Neural crest cell (in vitro differentiated cells): Measurements from ENCODE around the gene SPTY2D1. TPM values are rescaled to one million over a fixed set of nuclear protein-coding genes. Genes with fewer than 3 reads are reported as not detected.

ENCODE experiments used
- DNase-seq: peaks from one replicate; pipeline ENCODE4 v3.0.0; 2021; ENCODE audit warnings: low read depth, mixed read lengths, low spot score
- H3K27ac Mint-ChIP-seq: one replicate; pipeline ENCODE4 v1.8.0; 2021; ENCODE audit warnings: mild to moderate bottlenecking, mixed read lengths; ENCODE audit not compliant: unreplicated experiment
- H3K27me3 Mint-ChIP-seq: 2 replicates; pipeline ENCODE4 v1.8.0; 2021; ENCODE audit warnings: low read depth, mild to moderate bottlenecking, mixed read lengths
- H3K36me3 Mint-ChIP-seq: 2 replicates; pipeline ENCODE4 v1.8.0; 2021; ENCODE audit warnings: low read depth, mild to moderate bottlenecking, mixed read lengths
- H3K4me1 Mint-ChIP-seq: 2 replicates; pipeline ENCODE4 v1.8.0; 2021; ENCODE audit warnings: mixed read lengths
- H3K4me3 Mint-ChIP-seq: one replicate; pipeline ENCODE4 v1.8.0; 2021; ENCODE audit warnings: mild to moderate bottlenecking, mixed read lengths
- H3K9me3 Mint-ChIP-seq: 2 replicates; pipeline ENCODE4 v1.8.0; 2021; ENCODE audit warnings: mixed read lengths
- total RNA-seq: library from RNA; stranded (reverse); gene quantifications from 2 replicates; pipeline ENCODE4 v1.2.1, GENCODE V29; 2021
- TF ChIP-seq, protein P1 (sequence below): fragments of 200-600 bp; sonication (generic); conservative IDR thresholded peaks from 2 replicates; pipeline ENCODE4 v1.5.0; 2021; ENCODE audit warnings: antibody characterized with exemption, mild to moderate bottlenecking

SPTY2D1 gene
- total RNA-seq, 1 donor from 2014 or later, result 15.7 TPM

DNA sequence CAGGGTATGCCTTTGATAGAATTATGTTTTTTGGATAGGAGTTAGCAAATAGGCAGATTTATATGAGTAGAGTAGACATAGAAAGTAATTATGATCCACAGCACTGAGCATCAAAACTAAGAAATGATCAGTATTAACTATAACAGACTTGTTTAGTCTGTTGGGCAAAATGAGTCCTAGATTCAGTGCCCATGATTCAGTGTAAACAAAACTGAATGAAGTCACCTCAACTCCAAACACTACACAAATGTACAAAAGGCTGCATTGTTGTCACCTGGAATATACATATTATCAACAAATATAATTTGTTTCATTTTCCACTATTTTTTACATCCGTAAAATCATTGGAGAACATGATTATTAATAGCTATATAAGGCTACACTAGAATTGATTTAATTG is 52.3 kb downstream of the SPTY2D1 start:
- Mint-ChIP-seq H3K4me1 (no peaks in the 10 kb centered on the region), H3K4me3 (no peak overlapping the region), H3K27ac (no peak overlapping the region), H3K9me3 (no peaks in the 10 kb centered on the region), H3K36me3 (no peaks in the 10 kb centered on the region), H3K27me3 (no peaks in the 10 kb centered on the region)
- TF ChIP-seq, protein P1, sequence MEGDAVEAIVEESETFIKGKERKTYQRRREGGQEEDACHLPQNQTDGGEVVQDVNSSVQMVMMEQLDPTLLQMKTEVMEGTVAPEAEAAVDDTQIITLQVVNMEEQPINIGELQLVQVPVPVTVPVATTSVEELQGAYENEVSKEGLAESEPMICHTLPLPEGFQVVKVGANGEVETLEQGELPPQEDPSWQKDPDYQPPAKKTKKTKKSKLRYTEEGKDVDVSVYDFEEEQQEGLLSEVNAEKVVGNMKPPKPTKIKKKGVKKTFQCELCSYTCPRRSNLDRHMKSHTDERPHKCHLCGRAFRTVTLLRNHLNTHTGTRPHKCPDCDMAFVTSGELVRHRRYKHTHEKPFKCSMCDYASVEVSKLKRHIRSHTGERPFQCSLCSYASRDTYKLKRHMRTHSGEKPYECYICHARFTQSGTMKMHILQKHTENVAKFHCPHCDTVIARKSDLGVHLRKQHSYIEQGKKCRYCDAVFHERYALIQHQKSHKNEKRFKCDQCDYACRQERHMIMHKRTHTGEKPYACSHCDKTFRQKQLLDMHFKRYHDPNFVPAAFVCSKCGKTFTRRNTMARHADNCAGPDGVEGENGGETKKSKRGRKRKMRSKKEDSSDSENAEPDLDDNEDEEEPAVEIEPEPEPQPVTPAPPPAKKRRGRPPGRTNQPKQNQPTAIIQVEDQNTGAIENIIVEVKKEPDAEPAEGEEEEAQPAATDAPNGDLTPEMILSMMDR, result no peak
- DNase-seq, result no peak

DNA sequence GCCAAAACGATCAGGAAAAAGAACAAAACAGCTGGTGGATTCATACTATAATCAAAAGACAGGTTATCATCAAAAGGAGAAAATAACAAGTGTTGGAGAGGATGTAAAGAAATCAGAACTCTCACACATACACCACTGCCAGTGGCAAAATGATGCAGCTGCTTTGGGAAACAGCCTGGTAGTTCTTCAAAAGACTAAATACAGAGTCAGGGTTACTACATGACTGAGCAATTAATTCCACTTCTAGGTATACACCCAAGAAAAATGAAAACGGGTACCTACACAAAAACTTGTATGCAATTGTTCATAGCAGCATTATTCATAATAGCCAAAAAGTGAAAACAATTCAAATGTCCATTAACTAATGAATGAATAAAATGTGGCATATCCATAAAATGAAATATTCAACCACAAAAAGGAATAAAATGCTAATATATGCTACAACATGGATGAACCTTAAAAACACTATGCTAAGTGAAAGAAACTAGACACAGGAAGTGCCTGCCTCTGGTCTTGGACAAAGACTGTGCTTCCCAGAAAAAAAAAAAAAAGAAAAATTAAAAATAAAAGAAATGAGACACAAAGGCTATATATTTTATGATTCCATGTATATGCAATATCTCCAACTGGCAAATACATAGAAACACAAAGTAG is 53.9 kb downstream of the SPTY2D1 start:
- H3K4me1 Mint-ChIP-seq, result no peaks in the 10 kb centered on the region
- no peak overlapping the region for H3K27ac Mint-ChIP-seq
- H3K9me3 Mint-ChIP-seq, result no peaks in the 10 kb centered on the region
- no peak for DNase-seq
- TF ChIP-seq, protein P1, result no peak
- H3K27me3 Mint-ChIP-seq, result no peaks in the 10 kb centered on the region
- no peak overlapping the region for H3K4me3 Mint-ChIP-seq
- no peaks in the 10 kb centered on the region for H3K36me3 Mint-ChIP-seq

DNA sequence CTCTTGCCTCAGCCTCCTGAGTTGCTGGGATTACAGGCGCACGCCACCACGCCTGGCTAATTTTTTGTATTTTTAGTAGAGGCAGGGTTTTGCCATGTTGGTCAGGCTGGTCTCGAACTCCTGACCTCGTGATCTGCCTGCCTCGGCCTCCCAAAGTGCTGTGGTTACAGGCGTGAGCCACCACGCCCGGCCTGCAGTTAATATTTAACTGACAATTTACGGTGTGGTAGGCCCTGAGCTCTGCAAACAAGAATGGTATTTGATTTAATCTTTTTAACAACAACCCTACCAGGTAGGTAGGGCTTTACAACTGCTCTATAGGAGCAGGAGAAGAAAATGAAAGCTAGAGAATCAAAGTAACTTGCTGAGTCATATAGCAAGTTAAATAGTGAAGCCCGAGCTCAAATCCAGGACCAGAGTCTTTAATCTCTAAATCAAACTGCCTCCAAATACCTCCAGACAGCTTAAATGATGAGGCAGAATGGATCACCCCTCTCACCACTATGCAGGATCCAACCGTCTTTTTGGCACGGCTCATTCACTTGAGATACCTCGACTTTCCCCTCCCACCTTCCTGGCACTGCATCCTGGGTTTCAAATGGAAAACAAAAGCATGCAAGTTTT is 55.1 kb downstream of the SPTY2D1 start:
- no peaks in the 10 kb centered on the region for H3K9me3 Mint-ChIP-seq
- no peak for DNase-seq
- no peak overlapping the region for H3K4me3 Mint-ChIP-seq
- TF ChIP-seq, protein P1, result no peak
- no peaks in the 10 kb centered on the region for H3K27me3 Mint-ChIP-seq
- H3K27ac Mint-ChIP-seq, result no peak overlapping the region
- no peaks in the 10 kb centered on the region for H3K4me1 Mint-ChIP-seq
- H3K36me3 Mint-ChIP-seq, result no peaks in the 10 kb centered on the region

DNA sequence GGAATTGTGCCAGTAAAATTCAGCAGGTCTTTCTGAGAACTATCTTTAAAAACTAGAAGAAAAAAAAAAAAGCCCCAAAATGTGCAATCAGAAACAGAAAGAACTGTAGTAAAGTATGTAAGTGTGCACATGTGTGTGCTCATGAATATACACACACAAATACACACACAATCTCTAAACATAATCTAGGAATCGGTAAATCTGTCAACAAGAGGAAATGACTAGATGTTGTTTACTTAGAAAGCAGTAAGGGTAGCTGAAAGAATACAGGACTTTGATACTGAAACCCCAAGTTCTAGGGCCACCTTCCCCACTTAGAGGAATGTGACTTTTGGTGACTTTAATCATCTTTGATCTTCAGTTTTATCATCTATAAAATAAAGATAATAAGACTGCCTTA is 58.8 kb downstream of the SPTY2D1 start:
- Mint-ChIP-seq H3K4me3 (no peak overlapping the region), H3K27ac (peak overlapping the region; percentile 27), H3K9me3 (no peaks in the 10 kb centered on the region), H3K36me3 (peaks cover 3% of the 10 kb centered on the region), H3K27me3 (no peaks in the 10 kb centered on the region), H3K4me1 (no peaks in the 10 kb centered on the region)
- DNase-seq, result no peak
- TF ChIP-seq, protein P1, result no peak

DNA sequence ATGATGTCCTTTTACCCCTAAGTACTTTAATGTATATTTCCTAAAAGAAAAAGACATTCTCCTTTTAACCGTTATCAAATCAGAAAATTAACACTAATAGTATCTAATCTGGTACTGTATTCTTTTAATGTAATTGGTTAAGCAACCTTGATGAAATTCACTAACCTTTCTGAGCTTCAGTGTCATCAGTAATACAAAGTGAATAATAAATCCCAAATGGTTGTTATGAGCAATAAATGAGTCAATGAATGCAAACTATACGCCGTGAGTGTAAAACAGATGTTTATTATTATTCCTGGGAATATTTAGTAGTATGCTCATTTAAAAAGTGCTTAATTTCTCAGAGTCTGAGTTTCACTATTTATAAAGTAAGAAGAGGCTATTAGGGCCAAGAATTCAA is 67.1 kb downstream of the SPTY2D1 start:
- no peaks in the 10 kb centered on the region for H3K27me3 Mint-ChIP-seq
- H3K4me3 Mint-ChIP-seq, result no peak overlapping the region
- DNase-seq, result no peak
- no peaks in the 10 kb centered on the region for H3K9me3 Mint-ChIP-seq
- no peak overlapping the region for H3K27ac Mint-ChIP-seq
- H3K4me1 Mint-ChIP-seq, result no peaks in the 10 kb centered on the region
- TF ChIP-seq, protein P1, result no peak
- H3K36me3 Mint-ChIP-seq, result no peaks in the 10 kb centered on the region
